K562 (cell line): ENCODE results near the gene TIPARP. TPM values are rescaled to one million over a fixed set of nuclear protein-coding genes. Genes with fewer than 3 reads are reported as not detected.

Experiments used
- ATAC-seq: fragments of 200-7000 bp; cut with Tn5 transposase; 3 replicates; pipeline ENCODE4 v1.9.1; 2020; ENCODE audit warnings: moderate library complexity
- BruUV-seq: library from RNA; stranded (reverse); fragments of 400-500 nt; replicated peaks from 2 replicates; lab custom pipeline; 2021; lab: Mats Ljungman, UMichigan
- CTCF ChIA-PET: fragments of 300-600 bp; formaldehyde crosslinking; extraction: SDS; loops from one replicate; lab custom pipeline; 2021; ENCODE audit warnings: low intra/inter-chr PET ratio; lab: Yijun Ruan, JAX
- POLR2A ChIA-PET: fragments of 300-600, 350-650 bp; sonication (Branson Sonifier 250); formaldehyde crosslinking; extraction: SDS; loops from one replicate; lab custom pipeline; 2021; ENCODE audit warnings: antibody characterized with exemption, inconsistent platforms; lab: Yijun Ruan, JAX
- DNase-seq, 4 experiments: peaks; one replicate each; pipeline versions ENCODE4 v3.0.0 to v3.0.0-alpha.2; 2011 to 2018; ENCODE audit warnings: low spot score in 3 of 4, mixed read lengths in 3 of 4; ENCODE audit errors: extremely low read depth in 1 of 4
- FAIRE-seq: peaks from 2 replicates; lab custom pipeline; 2011; peaks lifted over from hg19 to GRCh38; lab: Jason Lieb, UNC
- H2AFZ ChIP-seq: 2 replicates; pipeline ENCODE4 v1.6.0; 2011; ENCODE audit warnings: low read depth, low read length, control low read depth, inconsistent platforms
- H3K27ac ChIP-seq: fragments of 200-600 bp; 3 replicates; pipeline ENCODE4 v1.8.0; 2011; ENCODE audit warnings: low read depth, mild to moderate bottlenecking, control low read depth, inconsistent platforms, low read length, moderate library complexity, mixed read lengths; ENCODE audit errors: extremely low read depth
- H3K27me3 ChIP-seq, 2 experiments: fragments of 300-600 bp in 1 of 2; 2 replicates in 1 of 2; 3 replicates in 1 of 2; pipeline versions ENCODE4 v1.6.0 to v1.8.0; 2011; ENCODE audit warnings: inconsistent platforms in 2 of 2, low read length in 2 of 2, mild to moderate bottlenecking in 1 of 2, mixed read lengths in 1 of 2, moderate library complexity in 1 of 2; ENCODE audit not compliant: control insufficient read depth in 2 of 2, insufficient read depth in 2 of 2
- H3K36me3 ChIP-seq: fragments of 300-600 bp; 3 replicates; pipeline ENCODE4 v1.8.0; 2011; ENCODE audit warnings: mild to moderate bottlenecking, low read length, inconsistent platforms; ENCODE audit not compliant: control insufficient read depth, insufficient read depth
- H3K4me1 ChIP-seq, 2 experiments: fragments of 200-600 bp in 1 of 2; replicated peaks in 1 of 2; 2 replicates in 1 of 2; 3 replicates in 1 of 2; pipeline versions ENCODE4 v1.5.1 to v1.8.0; 2011; ENCODE audit warnings: inconsistent platforms in 2 of 2, low read length in 2 of 2, mild to moderate bottlenecking in 1 of 2, mixed read lengths in 1 of 2, moderate library complexity in 1 of 2; ENCODE audit not compliant: control insufficient read depth in 2 of 2, insufficient read depth in 2 of 2
- H3K4me2 ChIP-seq: 2 replicates; pipeline ENCODE4 v1.6.1; 2011; ENCODE audit warnings: low read length, control low read depth, inconsistent platforms, mixed read lengths; ENCODE audit not compliant: insufficient read depth
- H3K4me3 ChIP-seq: fragments of 200-600 bp; sonication (generic), shearing (Covaris generic); 2 replicates; pipeline ENCODE4 v1.5.1; 2016; ENCODE audit warnings: control low read depth, inconsistent platforms
- H3K79me2 ChIP-seq: fragments of 200-600 bp; 3 replicates; pipeline ENCODE4 v1.8.0; 2011; ENCODE audit warnings: low read length, inconsistent platforms; ENCODE audit not compliant: control insufficient read depth, insufficient read depth
- H3K9ac ChIP-seq, 2 experiments: 2 replicates each; pipeline versions ENCODE4 v1.6.0 to v1.6.1; 2011; ENCODE audit warnings: low read depth in 2 of 2, low read length in 2 of 2, control low read depth in 1 of 2, inconsistent platforms in 1 of 2, mild to moderate bottlenecking in 1 of 2, mixed read lengths in 1 of 2; ENCODE audit not compliant: insufficient read depth in 1 of 2
- H3K9me1 ChIP-seq: one replicate; pipeline ENCODE4 v1.6.0; 2011; ENCODE audit warnings: inconsistent platforms, mild to moderate bottlenecking, low read length, moderate library complexity; ENCODE audit not compliant: control insufficient read depth, insufficient read depth
- H3K9me3 ChIP-seq: replicated peaks from 2 replicates; pipeline ENCODE4 v1.5.1; 2011; ENCODE audit warnings: low read depth, low read length, inconsistent platforms; ENCODE audit not compliant: control insufficient read depth, insufficient read depth
- H4K20me1 ChIP-seq: replicated peaks from 2 replicates; pipeline ENCODE4 v1.6.1; 2011; ENCODE audit warnings: low read length, inconsistent platforms, mixed read lengths; ENCODE audit not compliant: control insufficient read depth, insufficient read depth
- C11orf30 ChIP-seq: fragments of 450-650 bp; IDR thresholded peaks from 2 replicates; pipeline ENCODE4 v1.6.1; 2016; ENCODE audit warnings: low read depth, mild to moderate bottlenecking
- MAFF ChIP-seq: IDR thresholded peaks from 2 replicates; pipeline ENCODE4 v1.6.1; 2012; ENCODE audit warnings: low read length, improper control_type of control experiment
- MAFG ChIP-seq: fragments of 450-650 bp; conservative IDR thresholded peaks from 2 replicates; pipeline ENCODE4 v1.6.1; 2016; ENCODE audit warnings: missing genetic modification characterization, missing compliant biosample characterization
- MAFK ChIP-seq: IDR thresholded peaks from 2 replicates; pipeline ENCODE4 v1.6.1; 2011; ENCODE audit warnings: low read length, improper control_type of control experiment
- NFE2 ChIP-seq: IDR thresholded peaks from 2 replicates; pipeline ENCODE4 v1.6.1; 2014; ENCODE audit warnings: antibody characterized with exemption, low read depth
- RBM15 ChIP-seq: fragments of 200-400 bp; formaldehyde crosslinking; IDR thresholded peaks from 2 replicates; pipeline ENCODE4 v1.6.1; 2018; ENCODE audit warnings: mild to moderate bottlenecking, low read length, moderate library complexity; ENCODE audit not compliant: insufficient read depth
- RCOR1 ChIP-seq, 2 experiments: IDR thresholded peaks; 2 replicates each; pipeline ENCODE4 v1.6.1; 2012; ENCODE audit warnings: low read depth in 2 of 2, low read length in 2 of 2, borderline replicate concordance in 1 of 2, improper control_type of control experiment in 1 of 2
- STAT5B ChIP-seq: fragments of 250-450 bp; sonication (Bioruptor Pico); IDR thresholded peaks from 2 replicates; pipeline ENCODE4 v1.8.0; 2021; ENCODE audit warnings: mild to moderate bottlenecking, inconsistent platforms
- ZNF316 ChIP-seq: fragments of 450-650 bp; IDR thresholded peaks from 2 replicates; pipeline ENCODE4 v1.6.1; 2016
- ZNF507 ChIP-seq: conservative IDR thresholded peaks from 2 replicates; pipeline ENCODE4 v1.6.1; 2017; ENCODE audit warnings: missing genetic modification characterization, missing compliant biosample characterization
- ZNF695 ChIP-seq: fragments of 450-650 bp; formaldehyde crosslinking; IDR thresholded peaks from 2 replicates; pipeline ENCODE4 v1.4.0; 2020; ENCODE audit warnings: mild to moderate bottlenecking, moderate library complexity
- WGBS: fragments of 100-300 bp; shearing (Covaris generic); methylation state at CpG from one replicate; pipeline ENCODE4 v1.1.6; 2016; ENCODE audit warnings: low coverage, mixed read lengths; ENCODE audit not compliant: insufficient coverage; ENCODE audit errors: missing lambda C conversion rate; 5-methylcytosine and 5-hydroxymethylcytosine counted together
- in situ Hi-C: fragments of 300-500 bp; cut with MboI; formaldehyde crosslinking; loops from 4 replicates; pipeline ENCODE4 v1.15.0; 2018; ENCODE audit warnings: inconsistent platforms, mixed read lengths
- intact Hi-C: fragments of 100-400 bp; cut with micrococcal nuclease; formaldehyde crosslinking; loops from 2 replicates; pipeline ENCODE4 v1.14.2; 2022
- polyA plus RNA-seq, 8 experiments: library from polyadenylated mRNA; depleted of rRNA in 4 of 8; stranded (reverse) in 5 of 8; unstranded in 3 of 8; fragments of >200 nt; fragmentation: Nextera tagmentation in 2 of 8; fragmentation: Illumina TruSeq in 1 of 8; extraction: Ambion mirVana in 2 of 8; extraction: Trizol in 1 of 8; gene quantifications; 2 replicates each; pipeline versions ENCODE4 v1.2.1 to v1.2.3, GENCODE V29; 2011 to 2014; ENCODE audit warnings: inconsistent platforms in 1 of 8, missing spikeins in 1 of 8
- total RNA-seq, 7 experiments: library from RNA; depleted of rRNA in 6 of 7; stranded (reverse); fragments of >200 nt in 6 of 7; fragmentation: Illumina TruSeq in 2 of 7; extraction: Trizol in 2 of 7; gene quantifications; 2 replicates each; pipeline versions ENCODE4 v1.2.1 to v1.2.3, GENCODE V29; 2011 to 2021; ENCODE audit warnings: low replicate concordance in 1 of 7
- TF ChIP-seq, protein P1 (sequence below), 2 experiments: IDR thresholded peaks; 2 replicates each; pipeline ENCODE4 v1.6.1; 2011; ENCODE audit warnings: borderline replicate concordance in 1 of 2, control low read depth in 1 of 2, low read depth in 1 of 2, low read length in 1 of 2, mild to moderate bottlenecking in 1 of 2, mixed read lengths in 1 of 2, moderate library complexity in 1 of 2; ENCODE audit not compliant: insufficient read depth in 1 of 2, insufficient read length in 1 of 2, poor library complexity in 1 of 2, severe bottlenecking in 1 of 2; ENCODE audit errors: extremely low read depth in 1 of 2

TIPARP gene
- total and polyA plus RNA-seq, 9 of the 15 experiments (the other 6 are each of a cell fraction or from before 2014, with no cell fraction given) = 2.4 to 29.4 (median 15.1) TPM

DNA sequence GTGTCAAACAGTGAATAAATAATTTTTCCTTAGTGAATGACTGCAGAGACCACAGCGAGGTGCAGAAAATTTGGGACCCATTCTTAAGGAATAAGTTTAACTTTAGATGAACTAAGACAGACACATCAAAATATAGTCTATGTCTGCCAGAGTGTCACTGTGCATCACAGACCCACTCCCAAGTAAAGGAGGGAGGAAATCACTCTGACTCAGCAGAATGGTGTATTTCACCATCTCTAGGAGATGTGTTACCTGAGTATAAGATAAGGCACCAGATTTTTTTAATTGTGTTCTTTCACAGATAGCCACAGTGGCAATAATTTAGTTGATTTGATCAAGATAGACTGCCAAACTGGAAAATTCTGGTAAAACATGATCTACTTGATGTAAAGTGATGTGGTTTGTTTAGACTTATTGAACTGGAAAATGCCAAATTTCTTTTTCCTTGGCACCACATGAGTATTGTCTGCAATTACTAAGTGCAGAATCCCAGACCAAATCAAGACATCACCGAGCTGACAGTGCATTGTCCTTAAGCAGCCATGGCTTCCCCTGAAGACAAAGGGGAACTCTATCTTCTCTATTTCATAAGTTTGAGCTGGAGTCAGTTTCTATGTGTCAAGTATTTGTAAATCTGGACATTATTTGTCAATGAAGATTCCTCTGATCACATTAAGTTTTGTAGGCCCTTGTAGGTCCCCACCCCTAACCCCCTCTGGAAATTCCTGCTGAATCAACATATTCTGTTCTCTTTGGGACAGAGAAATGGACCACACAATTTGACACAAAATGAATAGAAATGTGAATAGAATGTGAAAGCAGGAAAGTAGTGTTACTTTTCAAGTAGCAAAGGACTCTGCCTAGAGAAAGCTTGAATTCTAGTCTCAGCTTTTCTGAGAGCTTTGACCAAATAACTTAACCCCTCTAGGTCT lies 47.6 kb downstream of the TIPARP start:
- peak; percentile 67 for ATAC-seq
- CTCF ChIA-PET = no interaction called here
- intact Hi-C loops = no loop called here
- BruUV-seq = no TSS peak
- no peaks in the 10 kb centered on the region for H3K79me2 ChIP-seq
- H3K9me3 ChIP-seq = no peaks in the 10 kb centered on the region
- no peak overlapping the region for H3K4me2 ChIP-seq
- DNase-seq = peak in 1 of 4 experiments; percentile 11
- POLR2A ChIA-PET = interaction anchor here (0.7 to 1.1 kb wide), 3 partner anchors 10 to 54 kb away, joined by 3 to 4 read pairs (median 4); no protein-coding TSS in a partner anchor
- no peaks in the 10 kb centered on the region for H3K36me3 ChIP-seq
- H3K4me1 ChIP-seq = peaks cover 0 to 3% of the 10 kb centered on the region in 2 experiments; a peak in 1 of 5 replicates
- H3K9me1 ChIP-seq = no peaks in the 10 kb centered on the region
- WGBS = 27% methylated on average over 2 of the region's 2 CpGs
- TF ChIP-seq, protein P1, sequence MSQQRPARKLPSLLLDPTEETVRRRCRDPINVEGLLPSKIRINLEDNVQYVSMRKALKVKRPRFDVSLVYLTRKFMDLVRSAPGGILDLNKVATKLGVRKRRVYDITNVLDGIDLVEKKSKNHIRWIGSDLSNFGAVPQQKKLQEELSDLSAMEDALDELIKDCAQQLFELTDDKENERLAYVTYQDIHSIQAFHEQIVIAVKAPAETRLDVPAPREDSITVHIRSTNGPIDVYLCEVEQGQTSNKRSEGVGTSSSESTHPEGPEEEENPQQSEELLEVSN (IDR thresholded peaks at IDR 0.05; ENCODE audit: borderline replicate concordance in 1 of 2, extremely low read depth in 1 of 2, insufficient read depth in 1 of 2, insufficient read length in 1 of 2, low read depth in 1 of 2, low read length in 1 of 2, poor library complexity in 1 of 2, severe bottlenecking in 1 of 2) = no peak
- no peak for TF ChIP-seq ZNF695 (CRISPR knock-in tag)
- TF ChIP-seq MAFK = peak; percentile 70
- peak; percentile 87 for TF ChIP-seq C11orf30
- TF ChIP-seq ZNF507 = no peak
- peak in 1 of 2 experiments; percentile 19; a peak in 1 of 4 replicates for TF ChIP-seq RCOR1 (IDR thresholded peaks at IDR 0.05; ENCODE audit: borderline replicate concordance in 1 of 2, low read depth in 2 of 2, low read length in 2 of 2)
- TF ChIP-seq RBM15 = no peak
- TF ChIP-seq STAT5B = no peak
- peak; percentile 93 for TF ChIP-seq ZNF316
- TF ChIP-seq MAFG (tag) = peak; percentile 77
- peak; percentile 57 for TF ChIP-seq MAFF
- peak; percentile 81 for TF ChIP-seq NFE2
- H3K4me3 ChIP-seq = no peak overlapping the region
- no peaks in the 10 kb centered on the region for H4K20me1 ChIP-seq
- in situ Hi-C loops = no loop called here
- no peak overlapping the region for H3K9ac ChIP-seq
- no peak for FAIRE-seq
- no peaks in the 10 kb centered on the region for H3K27me3 ChIP-seq
- H3K27ac ChIP-seq = no peak overlapping the region
- no peak overlapping the region for H2AFZ ChIP-seq
